Ovary (tissue), 9 donors: ENCODE measurements around the gene HOXA2. TPM values are rescaled to one million over a fixed set of nuclear protein-coding genes. Genes with fewer than 3 reads are reported as not detected.

ENCODE experiments used
- DNase-seq, 5 donors: peaks; one replicate each; pipeline ENCODE4 v3.0.0-alpha.2; 2019 to 2020
- H3K27ac ChIP-seq, 2 donors: fragments of 200-600 bp; one replicate each; pipeline versions ENCODE4 v1.5.1 to v1.8.0; 2019 to 2022
- H3K27me3 ChIP-seq: fragments of 200-600 bp; one replicate; pipeline ENCODE4 v1.8.0; 2022
- H3K36me3 ChIP-seq: fragments of 200-600 bp; sonication (generic); one replicate; pipeline ENCODE4 v1.5.1; 2019
- H3K4me1 ChIP-seq: one replicate; pipeline ENCODE4 v1.8.1; 2013; ENCODE audit warnings: mild to moderate bottlenecking, moderate library complexity; ENCODE audit not compliant: insufficient read depth
- H3K4me3 ChIP-seq: fragments of 200-600 bp; sonication (generic); one replicate; pipeline ENCODE4 v1.5.1; 2017
- H3K9me3 ChIP-seq, 2 donors: fragments of 200-600 bp in 1 of 2; sonication (generic) in 1 of 2; one replicate each; pipeline versions ENCODE4 v1.5.1 to v1.8.1; 2013 to 2019; ENCODE audit warnings: mild to moderate bottlenecking in 1 of 2, moderate library complexity in 1 of 2
- CTCF ChIP-seq, 3 donors: fragments of 450-650 bp in 2 of 3; fragments of 200-600 bp in 1 of 3; IDR thresholded peaks; one replicate each; pipeline versions ENCODE4 v1.5.1 to v1.8.0; 2016 to 2022; ENCODE audit warnings: antibody characterized with exemption in 3 of 3, mild to moderate bottlenecking in 1 of 3
- EP300 ChIP-seq: sonication (generic); formaldehyde crosslinking; IDR thresholded peaks from one replicate; pipeline ENCODE4 v1.6.1; 2017; ENCODE audit warnings: antibody characterized with exemption
- POLR2A ChIP-seq: fragments of 450-650 bp; IDR thresholded peaks from one replicate; pipeline ENCODE4 v1.6.1; 2017; ENCODE audit warnings: antibody characterized with exemption, mild to moderate bottlenecking, moderate library complexity
- WGBS, 3 donors: extraction: QIAGEN DNeasy Blood & Tissue Kit in 1 of 3; methylation state at CpG; one replicate each; pipeline versions ENCODE4 v1.1.5 to v1.1.7; 2013 to 2017; 5-methylcytosine and 5-hydroxymethylcytosine counted together
- intact Hi-C, 4 donors: fragments of 100-400 bp; cut with DNase I; formaldehyde crosslinking; loops; one replicate each; pipeline versions ENCODE4 v1.11.0 to v1.15.1; 2022 to 2023
- polyA plus RNA-seq, 2 donors: library from polyadenylated mRNA; stranded (reverse); fragments of 200-250 nt in 1 of 2; fragments of 350-450 nt in 1 of 2; fragmentation: Illumina TruSeq in 1 of 2; extraction: RNeasy Lipid Tissue Mini Kit (QIAGEN cat#74804) in 1 of 2; gene quantifications; one replicate each; pipeline ENCODE4 v1.2.3, GENCODE V29; 2013 to 2014
- total RNA-seq, 7 donors: library from RNA; depleted of rRNA in 2 of 7; stranded (reverse); fragments of >200 nt in 2 of 7; fragmentation: NEBNext Ultra II Directional in 3 of 7; extraction: Animal tissue kit (Norgen Biotek cat#: 25700) in 3 of 7; gene quantifications; one replicate each; pipeline versions ENCODE4 v1.1.0 to v1.2.4, GENCODE V29; 2016 to 2023
- donor health status: DM: no; HTN: no; CAD: no; lungs with moderate emphysema.
- donor health status: DM: no; HTN: no; CAD: no.
- donor health status: Bipolar disorder and iron deficiency.
- donor health status: DM: yes; HTN: yes; CAD: no.
- donor health status: DM: no; HTN: no; CAD: no.
- donor health status: DM: yes; HTN: yes; CAD: no.

Gene HOXA2
- total and polyA plus RNA-seq, 9 donors, result 0.36 to 9.0 (median 1.1) TPM; not detected in 2

- peaks cover 6% of the 10 kb centered on the region for H3K4me1 ChIP-seq
- H3K27me3 ChIP-seq, result no peaks in the 10 kb centered on the region
- no peaks in the 10 kb centered on the region for H3K36me3 ChIP-seq
- TF ChIP-seq EP300 (no peak), POLR2A (no peak), CTCF (IDR thresholded peaks at IDR 0.05) (no peak)
- no peak for DNase-seq
- intact Hi-C loops, result no loop called here
- peaks cover 0 to 5% of the 10 kb centered on the region in 2 donors for H3K9me3 ChIP-seq
- no peak overlapping the region for H3K4me3 ChIP-seq
- WGBS, 3 donors, result 31 to 37% (median 36%) methylated on average over 2 of the region's 2 CpGs
- peak overlapping the region in 1 of 2 donors; percentile 10 for H3K27ac ChIP-seq
Measured at GRCh38 chr7:27128034-27128433, 25.6 kb upstream of the HOXA2 start.

GRCh38 chr7:27126596-27127327 lies 24.3 kb upstream of the HOXA2 start:
- Histone ChIP-seq H3K36me3 (no peaks in the 10 kb centered on the region), H3K4me1 (peaks cover 6% of the 10 kb centered on the region), H3K9me3 (peaks cover 0 to 5% of the 10 kb centered on the region in 2 donors), H3K4me3 (no peak overlapping the region), H3K27ac (no peak overlapping the region), H3K27me3 (no peaks in the 10 kb centered on the region)
- no peak for DNase-seq
- WGBS, 3 donors, result 27 to 53% (median 34%) methylated on average over 3 of the region's 3 CpGs
- intact Hi-C loops, result no loop called here
- TF ChIP-seq EP300, result no peak
- no peak for TF ChIP-seq CTCF (IDR thresholded peaks at IDR 0.05)
- TF ChIP-seq POLR2A, result no peak

GRCh38 chr7:27125986-27126394 lies 23.5 kb upstream of the HOXA2 start:
- Histone ChIP-seq H3K27me3 (no peaks in the 10 kb centered on the region), H3K4me3 (no peak overlapping the region)
- 42 to 57% (median 42%) methylated on average over 5 of the region's 5 CpGs for WGBS, 3 donors

More at GRCh38 chr7:27125986-27126394, 23.5 kb upstream of the HOXA2 start:
- intact Hi-C loops, result no loop called here
- Histone ChIP-seq H3K36me3 (no peaks in the 10 kb centered on the region), H3K9me3 (peaks cover 0 to 5% of the 10 kb centered on the region in 2 donors), H3K4me1 (peaks cover 3% of the 10 kb centered on the region), H3K27ac (no peak overlapping the region)
- no peak for DNase-seq
- TF ChIP-seq EP300 (no peak), CTCF (IDR thresholded peaks at IDR 0.05) (no peak), POLR2A (no peak)
